Activated gamma-delta T cell (primary cell): ENCODE data around the gene MYO1H.
A peak's percentile ranks its signal among the peaks of the same experiment; 100 is the strongest.

ENCODE experiments used
- DNase-seq: peaks from one replicate; lab custom pipeline; 2025; lab: John Stamatoyannopoulos, UW

MYO1H gene

DNA sequence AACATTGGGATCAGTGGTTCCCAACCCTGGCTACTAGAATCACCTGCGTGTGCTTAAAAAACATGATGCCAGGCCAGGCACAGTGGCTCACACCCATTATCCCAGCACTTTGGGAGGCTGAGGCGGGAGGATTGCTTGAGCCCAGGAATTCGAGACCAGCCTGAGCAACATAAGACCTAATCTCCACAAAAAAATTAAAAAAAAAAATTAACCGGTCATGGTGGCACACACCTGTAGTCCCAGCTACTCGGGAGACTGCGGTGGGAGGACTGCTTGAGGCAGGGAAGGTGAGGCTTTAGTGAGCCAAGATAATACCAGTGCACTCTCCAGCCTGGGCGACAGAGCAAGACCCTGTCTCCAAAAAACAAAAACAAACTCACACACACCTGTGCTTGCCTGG is 127.4 kb downstream of the MYO1H start:
- no peak for DNase-seq

DNA sequence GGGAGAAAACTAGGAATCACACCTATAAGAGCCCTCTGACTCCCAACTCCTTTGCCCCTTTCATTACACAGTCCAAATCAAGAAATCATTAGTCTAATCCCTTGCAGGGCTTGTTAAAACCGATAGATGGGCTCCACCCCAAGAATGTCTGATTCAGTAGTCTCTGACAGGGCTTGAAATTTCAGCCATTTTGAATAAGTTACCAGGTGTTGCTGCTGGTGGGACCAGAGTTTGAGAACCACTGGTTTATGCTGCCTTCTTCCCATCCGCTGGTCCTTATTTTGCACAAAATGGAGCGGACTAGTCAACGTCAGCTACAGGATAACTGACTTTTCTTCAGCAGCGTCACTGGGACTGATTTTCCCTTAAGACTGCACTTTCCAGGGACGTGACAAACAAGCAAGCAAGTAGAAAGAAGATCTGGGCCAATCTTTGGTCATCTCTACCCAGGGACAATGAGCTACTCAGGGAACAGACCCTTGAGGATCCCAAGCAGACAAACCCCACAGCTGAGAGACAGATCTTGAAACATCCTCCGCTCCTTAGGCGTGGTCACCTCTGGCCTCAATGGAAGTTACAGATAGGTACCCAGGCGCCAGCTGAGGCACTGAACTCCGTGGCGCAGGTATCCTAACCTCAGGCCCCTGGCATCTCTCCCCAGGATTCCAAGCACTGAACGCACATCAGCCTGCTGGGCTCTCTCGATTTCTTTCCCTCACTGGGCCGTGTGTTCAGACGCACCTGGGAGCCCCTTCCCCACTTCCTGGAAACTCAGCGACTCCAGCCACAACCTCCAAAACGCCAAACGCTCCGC is 128.5 kb downstream of the MYO1H start:
- DNase-seq: no peak

DNA sequence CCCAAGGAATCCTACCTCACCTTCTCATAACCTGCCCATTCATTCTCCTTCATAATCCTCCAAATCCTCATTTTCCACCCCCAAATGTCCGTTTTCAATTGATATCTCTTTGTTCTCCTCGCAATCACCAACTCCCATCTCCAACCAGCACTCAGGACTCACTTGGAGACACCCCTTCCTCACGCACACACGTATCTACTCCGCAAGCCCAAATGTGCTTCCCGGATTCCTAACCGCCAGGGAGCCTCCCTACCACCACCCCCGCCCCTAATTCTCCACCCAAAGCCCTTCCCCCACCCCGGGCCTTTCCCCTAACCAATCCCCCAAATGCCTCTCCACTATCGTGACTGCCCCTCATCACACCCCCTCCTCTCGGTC is 129.1 kb downstream of the MYO1H start:
- no peak for DNase-seq

DNA sequence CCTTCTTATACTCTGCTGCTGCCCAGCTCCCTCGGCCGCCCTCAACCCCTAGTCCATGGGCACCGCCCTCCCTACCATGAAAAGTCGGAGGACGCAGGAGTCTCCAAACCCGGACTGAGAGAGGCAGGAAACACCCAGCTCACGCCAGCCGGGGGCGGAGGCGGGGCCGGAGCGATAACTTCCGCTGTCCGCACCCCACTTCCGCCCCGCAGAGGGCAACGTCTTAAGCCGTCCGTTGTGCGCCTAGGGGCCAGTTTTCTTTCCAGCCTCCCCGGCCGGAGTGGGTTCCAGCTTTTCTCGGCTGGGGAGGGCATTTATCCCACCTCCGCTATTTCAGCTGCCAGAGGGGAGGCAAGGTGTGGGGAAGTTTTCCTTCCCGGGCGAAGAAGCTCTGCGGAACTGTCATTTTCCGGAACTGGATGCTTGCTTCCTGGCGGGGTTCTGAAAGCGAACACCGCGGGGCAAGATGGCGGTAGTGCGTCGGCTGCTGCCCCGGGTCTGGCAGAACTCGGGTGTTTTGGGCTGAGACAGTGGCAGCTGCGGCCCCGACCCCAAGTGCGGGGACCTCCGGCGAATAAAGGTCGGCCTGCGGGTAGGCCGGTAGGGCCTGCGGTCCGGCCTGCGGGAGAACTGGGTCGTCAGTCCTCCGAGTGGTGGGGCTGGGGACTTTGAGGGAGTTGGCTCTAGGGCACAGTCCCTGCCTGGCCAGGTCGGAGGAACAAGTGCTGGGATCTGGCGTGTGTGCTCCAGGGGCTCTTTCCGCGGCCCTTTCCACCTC is 129.7 kb downstream of the MYO1H start, which contains the start of the genes KCTD10 and UBE3B:
Gene KCTD10 (minus strand): TSS at position 116 of the 778 bp plus-strand sequence. CDS start 38 bp downstream, at position 78.
Gene UBE3B (plus strand): TSS at position 450 of the 778 bp plus-strand sequence. CDS start 5,918 bp downstream, outside the sequence.
- peak; percentile 66 for DNase-seq

DNA sequence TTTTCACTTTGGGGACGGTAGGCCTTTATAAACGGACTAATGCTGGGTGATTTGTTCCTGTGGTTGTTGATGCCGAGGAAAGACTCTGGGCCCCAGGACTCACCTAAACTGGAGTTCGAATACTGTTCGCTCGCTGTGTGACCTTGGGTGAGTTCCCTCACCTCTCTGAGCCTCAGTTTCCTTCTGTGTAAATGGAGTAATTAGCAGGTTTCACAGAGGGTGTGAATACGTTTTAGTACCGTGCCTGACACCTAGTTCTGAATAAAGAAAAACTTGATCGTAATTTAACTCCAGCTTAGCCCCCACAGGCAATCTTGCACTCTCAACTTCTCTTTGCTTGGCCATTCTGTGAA is 130.2 kb downstream of the MYO1H start:
- DNase-seq: no peak

DNA sequence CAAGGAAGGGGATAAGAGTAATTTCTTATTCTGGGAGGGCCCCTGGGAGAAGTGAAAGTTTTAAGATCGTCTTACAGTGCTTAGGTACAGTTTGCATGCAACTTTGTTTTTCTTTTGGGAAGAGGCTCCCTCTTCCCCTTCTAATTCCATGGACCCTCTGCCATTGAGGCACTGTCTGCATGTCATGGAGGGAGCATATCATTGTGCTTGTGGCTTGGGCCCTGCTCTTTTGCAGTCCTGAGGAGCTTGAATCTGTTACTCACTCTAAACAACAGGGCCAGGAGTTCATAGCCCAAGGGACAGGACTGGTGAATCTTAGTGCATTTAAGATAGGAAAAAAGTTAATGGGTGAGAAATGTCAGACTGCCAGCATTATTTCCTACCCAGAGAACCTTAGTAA is 132.1 kb downstream of the MYO1H start:
- no peak for DNase-seq

DNA sequence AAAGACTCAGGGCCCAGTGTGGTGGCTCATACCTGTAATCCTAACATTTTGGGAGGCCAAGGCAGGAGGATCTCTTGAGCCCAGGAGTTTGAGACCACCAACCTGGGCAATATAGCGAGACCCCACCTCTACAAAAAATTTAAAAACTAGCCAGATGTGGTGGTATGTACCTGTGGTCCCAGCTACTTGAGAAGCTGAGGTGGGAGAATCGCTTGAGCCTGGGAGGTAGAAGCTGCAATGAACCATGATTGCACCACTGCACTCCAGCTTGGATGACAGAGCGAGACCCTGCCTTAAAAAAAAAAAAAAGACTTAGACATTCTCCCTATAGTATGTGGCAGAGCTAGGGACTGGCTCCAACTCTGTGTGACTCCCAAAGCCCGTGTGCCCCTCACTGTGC is 132.7 kb downstream of the MYO1H start:
- no peak for DNase-seq

DNA sequence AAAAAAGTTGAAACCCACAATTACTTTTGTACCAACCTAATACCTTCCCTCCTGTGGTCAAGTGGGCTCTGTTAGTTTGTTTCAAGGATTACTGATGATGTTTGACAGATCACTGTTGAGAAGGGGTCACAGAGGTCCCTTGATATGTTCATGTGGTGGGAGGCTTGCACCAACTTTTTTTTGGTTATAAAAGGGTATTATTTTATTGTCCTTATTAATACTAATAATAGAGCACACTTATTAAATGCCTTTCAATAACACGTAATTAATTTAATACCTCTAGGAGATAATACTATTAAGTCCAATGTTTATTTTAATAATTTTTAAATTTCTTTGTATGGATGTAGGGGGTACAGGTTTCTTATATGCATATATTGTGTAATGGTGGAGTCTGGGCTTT is 134.2 kb downstream of the MYO1H start:
- no peak for DNase-seq

DNA sequence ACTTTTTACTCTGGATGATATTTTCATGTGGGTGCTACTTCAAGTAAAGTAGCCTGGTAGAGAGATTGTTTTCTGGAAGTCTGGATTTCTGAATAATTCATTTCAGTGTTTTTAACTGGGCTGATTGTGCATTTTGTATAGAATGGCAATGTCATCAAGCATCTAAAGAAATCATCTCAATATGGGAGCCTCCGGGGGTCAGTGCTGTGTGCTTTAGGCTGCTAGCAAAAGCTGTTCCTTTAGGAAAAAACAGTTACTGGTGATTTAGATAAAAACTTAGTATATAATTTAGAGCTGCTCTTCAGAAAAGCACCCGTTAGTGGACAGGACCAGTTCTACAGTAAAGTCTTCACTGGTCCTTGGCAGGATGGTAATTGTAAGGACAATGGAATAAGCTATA is 134.8 kb downstream of the MYO1H start:
- DNase-seq: no peak

DNA sequence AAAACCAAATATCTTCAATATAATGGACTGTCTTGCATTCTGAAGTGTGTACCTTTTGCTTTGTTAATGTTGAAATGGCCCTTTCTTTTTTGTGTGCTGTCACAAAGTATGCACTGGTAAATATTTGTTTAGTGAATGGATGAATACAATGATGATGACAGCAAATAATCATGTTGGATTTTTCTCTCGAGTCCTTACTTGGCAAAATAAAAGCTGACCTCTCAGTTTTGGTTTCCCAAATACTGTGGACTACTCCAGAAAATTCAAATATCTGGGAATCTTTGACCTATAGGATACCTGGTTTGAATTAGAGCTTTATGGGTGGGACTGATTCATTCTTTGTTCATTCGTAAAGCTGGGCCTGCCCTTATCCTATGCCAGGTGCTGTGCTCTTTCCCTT is 135.2 kb downstream of the MYO1H start:
- DNase-seq: no peak

DNA sequence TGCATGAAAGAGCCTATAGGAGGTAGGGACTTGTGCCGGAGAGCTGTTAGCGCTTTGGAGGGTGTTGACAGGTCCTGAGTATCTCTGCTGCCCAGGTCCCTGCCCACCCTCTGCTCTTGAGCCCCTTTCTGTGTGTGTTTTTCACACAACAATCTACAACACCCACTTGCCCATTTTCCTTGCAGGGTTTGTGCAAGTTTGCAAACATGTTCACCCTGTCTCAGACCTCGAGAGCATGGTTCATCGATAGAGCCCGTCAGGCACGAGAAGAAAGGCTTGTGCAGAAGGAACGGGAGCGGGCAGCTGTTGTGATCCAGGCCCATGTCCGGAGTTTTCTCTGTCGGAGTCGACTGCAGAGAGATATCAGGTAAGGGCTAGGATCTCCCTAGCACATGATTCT is 135.6 kb downstream of the MYO1H start:
- DNase-seq: no peak

DNA sequence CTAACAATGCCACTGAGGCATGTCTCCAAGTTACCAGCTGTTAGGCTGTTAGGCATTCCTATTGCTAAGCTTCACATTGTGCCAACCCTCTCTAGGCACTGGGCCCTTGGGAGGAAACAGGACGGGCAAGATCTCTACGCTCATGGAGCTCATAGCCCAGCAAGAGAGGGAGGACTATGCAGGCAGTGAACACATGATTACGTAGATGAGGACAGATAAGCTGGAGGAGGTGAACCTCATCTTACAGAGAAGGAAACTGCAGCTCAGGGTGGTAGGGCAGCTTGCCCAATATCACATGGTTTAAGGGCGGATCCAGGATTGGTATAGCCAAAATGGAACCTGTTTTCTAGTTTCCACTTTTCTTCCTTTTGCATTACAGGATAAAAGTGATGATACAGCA is 137.5 kb downstream of the MYO1H start:
- DNase-seq: no peak

DNA sequence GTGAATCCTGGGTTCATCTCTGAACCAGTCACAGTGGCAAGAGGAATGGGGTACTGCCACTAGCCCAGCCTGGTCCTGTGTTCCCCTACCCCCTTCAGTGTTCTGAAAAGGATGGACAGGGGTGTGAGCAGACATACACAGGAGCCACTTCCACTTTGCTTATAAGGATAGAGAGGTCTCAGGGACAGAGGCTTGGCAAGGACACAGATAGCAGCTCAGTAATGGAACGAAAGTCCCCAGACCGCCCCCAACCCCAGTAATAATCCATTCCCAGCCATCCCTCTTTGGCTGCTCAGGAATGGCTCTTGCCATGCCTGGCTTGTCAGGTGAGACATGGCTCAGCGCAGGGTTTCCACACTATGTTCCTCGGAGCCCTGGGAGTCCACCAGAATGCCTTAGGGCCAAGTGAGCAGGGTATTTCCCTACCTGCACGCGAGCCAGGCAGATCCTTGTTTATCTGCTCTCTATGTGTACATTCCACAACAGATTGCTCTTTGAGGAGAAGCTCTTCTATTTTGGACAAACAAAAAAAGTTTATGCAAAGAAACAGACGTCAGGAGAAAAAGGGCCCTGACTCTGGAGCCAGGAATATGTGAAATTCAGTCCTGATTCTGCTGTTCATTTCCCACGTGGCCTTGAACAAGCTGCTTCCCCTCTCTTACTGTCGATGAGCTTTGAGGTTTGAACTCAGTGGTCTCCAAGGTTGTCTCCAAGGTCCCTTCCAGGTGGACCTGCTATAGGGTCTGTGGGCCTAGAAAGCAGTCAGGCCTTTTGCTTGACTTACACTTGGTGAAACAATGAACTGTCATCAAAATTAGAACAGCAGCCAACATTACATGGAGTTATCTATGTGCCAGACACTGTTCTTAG is 139.7 kb downstream of the MYO1H start:
- no peak for DNase-seq

DNA sequence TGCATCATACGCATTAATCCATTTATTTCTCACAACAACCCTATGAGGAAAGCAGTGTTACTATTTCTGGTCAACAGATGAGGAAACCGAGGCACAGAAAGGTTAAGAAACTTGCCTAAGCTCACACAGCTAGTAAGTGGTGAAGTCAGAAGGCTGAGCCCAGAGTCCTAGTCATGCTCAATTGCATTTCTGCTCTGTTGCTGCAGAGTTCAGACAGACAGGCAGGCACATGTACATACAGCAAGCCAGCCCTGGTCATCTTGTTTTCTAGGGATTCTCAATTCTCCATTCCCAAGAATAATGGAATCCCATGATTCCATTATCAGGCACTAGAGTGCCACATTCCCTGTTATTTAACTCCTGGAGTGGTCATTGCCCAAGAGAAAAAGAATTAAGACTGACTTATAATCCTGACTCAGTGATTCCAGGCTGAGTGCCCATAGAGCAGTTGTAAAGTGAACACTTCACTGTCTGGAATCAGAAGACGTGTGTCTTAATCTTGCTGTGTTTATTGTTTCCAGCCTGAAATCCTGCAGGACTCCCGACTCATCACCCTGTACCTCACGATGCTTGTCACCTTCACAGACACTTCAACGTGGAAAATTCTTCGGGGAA is 140.5 kb downstream of the MYO1H start:
- DNase-seq: no peak

DNA sequence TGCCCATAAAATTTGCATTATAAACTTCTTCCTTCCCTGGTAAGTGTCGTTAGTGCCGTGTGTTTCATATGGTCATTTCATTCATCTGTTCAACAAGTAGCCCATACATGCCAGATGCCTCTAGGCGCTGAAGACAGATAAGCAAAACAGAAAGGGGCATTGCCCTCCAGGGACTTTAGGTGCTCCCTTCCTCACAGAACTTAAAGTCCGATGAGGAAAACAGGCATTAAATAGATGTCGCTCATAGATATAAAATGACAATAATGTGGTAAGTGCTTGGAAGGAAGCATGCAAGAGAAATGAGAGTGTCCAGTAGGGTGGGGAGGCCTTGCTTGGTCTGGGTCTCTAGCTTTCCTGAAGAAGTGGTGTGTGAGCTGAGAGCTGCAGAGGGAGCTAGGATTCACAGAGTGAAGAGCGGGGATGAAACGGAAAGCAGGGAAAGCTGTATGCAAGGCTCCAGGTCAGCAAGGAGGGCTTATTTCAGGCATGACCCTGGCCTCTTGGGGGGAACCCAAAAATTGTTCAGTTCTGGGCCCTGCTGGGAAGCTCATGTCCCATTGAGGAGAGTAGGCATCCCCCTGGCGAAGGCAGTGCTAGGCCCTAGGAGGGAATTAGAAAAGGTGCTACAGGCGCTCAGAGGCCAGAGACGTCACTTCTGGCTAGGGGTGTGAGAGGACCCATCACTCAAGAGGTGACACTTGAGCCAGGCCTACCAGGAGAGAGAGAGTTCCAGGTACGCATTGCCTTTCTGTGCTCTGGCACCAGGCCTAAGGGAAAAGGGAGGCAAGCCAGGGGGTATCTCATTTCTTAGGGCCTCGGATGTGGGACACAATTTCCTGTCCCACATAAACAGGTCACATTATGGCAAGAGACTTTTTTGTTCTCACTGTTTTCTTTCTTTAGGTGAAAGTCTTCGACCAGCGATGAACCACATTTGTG is 141.6 kb downstream of the MYO1H start:
- DNase-seq: no peak

DNA sequence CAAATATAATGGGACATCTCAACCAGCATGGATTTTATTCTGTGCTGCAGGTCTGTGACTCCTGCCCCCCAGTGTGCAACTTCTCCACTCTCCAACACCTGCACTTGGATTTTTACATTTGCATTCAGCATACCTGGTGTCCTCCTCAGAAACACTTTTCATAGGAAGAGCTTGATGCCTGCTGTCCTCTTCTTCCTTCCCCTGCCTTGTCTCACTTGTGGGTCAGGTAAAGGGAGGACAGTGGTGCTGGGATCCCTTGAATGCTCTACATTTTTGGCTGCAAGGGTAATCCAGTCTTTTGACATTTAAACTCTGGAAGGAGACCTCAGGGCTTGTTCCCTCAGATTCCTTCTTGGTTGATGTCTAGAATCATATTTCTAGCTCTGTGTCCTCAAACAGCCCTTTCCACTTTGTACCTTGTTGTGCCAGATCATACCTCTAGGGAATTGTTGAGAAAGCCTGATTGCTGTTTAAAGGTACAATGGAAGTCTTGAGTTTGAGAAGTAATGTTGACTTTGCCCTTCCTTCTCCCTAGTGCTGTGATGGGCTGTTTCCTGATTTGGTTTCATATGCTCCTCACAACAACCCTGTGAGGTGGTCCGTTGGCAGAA is 142.4 kb downstream of the MYO1H start:
- DNase-seq: no peak

DNA sequence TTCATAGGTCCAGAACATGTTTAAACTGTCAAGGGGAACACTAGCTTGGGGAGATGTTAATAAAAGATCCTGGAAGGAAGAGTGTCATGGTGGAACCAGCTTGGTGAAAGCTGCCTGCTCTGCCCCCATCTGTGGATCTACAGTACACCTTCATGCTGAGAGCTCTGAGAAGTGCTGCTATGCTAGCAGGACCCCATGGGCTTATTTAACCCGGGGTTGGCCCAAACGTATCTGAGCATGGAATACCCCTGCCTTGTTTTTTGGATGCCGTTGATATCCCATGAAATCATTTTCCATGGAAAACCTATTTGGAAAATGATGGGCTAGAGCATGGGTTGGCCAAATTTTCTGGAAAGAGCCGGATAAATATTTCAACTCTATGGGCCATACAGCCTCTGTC is 144.0 kb downstream of the MYO1H start:
- DNase-seq: no peak

DNA sequence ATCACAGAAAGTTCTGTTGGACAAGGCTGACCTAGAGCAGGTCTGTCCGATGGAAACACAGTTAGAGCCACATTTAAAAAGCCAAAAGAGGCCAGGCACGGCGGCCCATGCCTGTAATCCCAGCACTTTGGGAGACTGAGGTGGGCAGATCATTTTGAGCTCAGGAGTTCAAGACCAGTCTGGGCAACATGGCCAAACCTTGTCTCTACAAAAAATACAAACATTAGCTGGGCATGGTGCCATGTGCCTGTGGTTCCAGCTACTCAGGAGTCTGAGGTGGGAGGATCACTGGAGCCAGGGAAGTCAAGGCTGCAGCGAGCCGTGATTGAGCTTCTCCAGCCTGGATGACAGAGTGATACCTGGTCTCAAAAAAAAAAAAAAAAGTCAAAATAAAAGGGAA is 144.7 kb downstream of the MYO1H start:
- no peak for DNase-seq

DNA sequence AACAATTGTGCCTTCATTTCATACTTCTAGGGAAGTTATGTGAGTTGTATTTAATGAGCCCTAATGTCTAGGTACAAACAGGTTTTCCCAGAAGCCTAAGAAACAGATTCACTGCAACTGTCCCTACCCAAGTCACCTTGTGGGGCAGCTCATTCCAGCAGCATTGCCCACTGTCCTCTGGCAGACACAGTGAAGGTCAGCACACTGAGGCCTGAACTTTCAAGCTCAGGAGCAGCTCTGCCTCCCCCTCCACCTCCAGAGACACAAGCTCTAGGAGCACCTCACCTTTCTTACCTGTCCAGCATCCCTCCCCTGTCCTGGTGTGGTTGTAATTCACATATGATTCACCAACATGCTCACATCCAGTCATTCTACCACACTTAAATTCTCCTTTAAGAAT is 145.4 kb downstream of the MYO1H start:
- DNase-seq: no peak

DNA sequence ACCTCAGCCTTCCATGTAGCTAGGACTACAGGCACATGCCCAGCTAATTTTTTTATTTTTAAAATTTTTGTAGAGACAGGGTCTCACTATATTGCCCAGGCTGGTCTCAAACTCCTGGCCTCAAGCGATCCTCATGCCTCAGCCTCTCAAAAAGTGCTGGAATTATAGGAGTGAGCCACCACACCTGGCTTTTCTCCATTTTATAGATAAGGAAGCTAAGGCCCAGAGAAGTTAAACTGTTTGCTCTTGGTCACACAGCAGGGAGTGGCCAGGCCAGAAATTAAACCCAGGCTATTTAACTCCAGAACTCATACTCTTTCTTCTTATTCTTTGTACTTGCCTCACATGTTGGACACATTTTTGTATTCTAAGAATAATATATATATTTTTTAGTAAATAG is 146.2 kb downstream of the MYO1H start:
- no peak for DNase-seq
